ENCODE measurements around the gene MNX1.

Gene MNX1

GRCh38 chr7:157001920-157002818 is 8.3 kb downstream of the MNX1 start:
- DNase-seq: no peak

GRCh38 chr7:157000741-157001653 is 9.5 kb downstream of the MNX1 start:
- DNase-seq: no peak

GRCh38 chr7:156999958-157000726 is 10.3 kb downstream of the MNX1 start:
- DNase-seq: no peak

GRCh38 chr7:156998988-156999957 is 11.2 kb downstream of the MNX1 start:
- no peak for DNase-seq

GRCh38 chr7:156994417-156994816 is 16.0 kb downstream of the MNX1 start:
- DNase-seq: no peak

- no peak for DNase-seq
These were observed 16.6 kb downstream of the MNX1 start for GRCh38 chr7:156993925-156994235.

- no peak for DNase-seq
These were observed 17.2 kb downstream of the MNX1 start for GRCh38 chr7:156993021-156993924.

- DNase-seq: no peak
These were observed 20.5 kb downstream of the MNX1 start for GRCh38 chr7:156989766-156990535.

GRCh38 chr7:156988343-156989185 is 21.9 kb downstream of the MNX1 start:
- no peak for DNase-seq

GRCh38 chr7:156986378-156986777 is 24.1 kb downstream of the MNX1 start:
- DNase-seq: no peak

GRCh38 chr7:156985101-156985992 is 25.1 kb downstream of the MNX1 start:
- no peak for DNase-seq

GRCh38 chr7:156984174-156984891 is 26.1 kb downstream of the MNX1 start:
- DNase-seq: no peak

GRCh38 chr7:156979711-156980110 is 30.8 kb downstream of the MNX1 start:
- DNase-seq: no peak

- DNase-seq: no peak
These were observed 31.4 kb downstream of the MNX1 start for GRCh38 chr7:156979007-156979606.

GRCh38 chr7:156975620-156976019 is 34.8 kb downstream of the MNX1 start:
- no peak for DNase-seq

GRCh38 chr7:156969972-156970420 is 40.5 kb downstream of the MNX1 start:
- no peak for DNase-seq

- no peak for DNase-seq
These were observed 42.3 kb downstream of the MNX1 start for GRCh38 chr7:156968183-156968582.

Measured in NCI-H1105 (cell line).